Caco-2 (cell line): ENCODE measurements around the gene FLRT3. TPM values are rescaled to one million over a fixed set of nuclear protein-coding genes. Genes with fewer than 3 reads are reported as not detected.

ENCODE experiments used
- BruUV-seq: library from RNA; stranded (reverse); fragments of 400-500 nt; replicated peaks from 2 replicates; lab custom pipeline; 2021; lab: Mats Ljungman, UMichigan
- CTCF ChIA-PET: fragments of 300-600 bp; sonication (Branson Sonifier 250); formaldehyde crosslinking; loops from one replicate; lab custom pipeline; 2022; ENCODE audit warnings: antibody characterized with exemption; lab: Charles Lee
- POLR2A ChIA-PET: fragments of 300-600 bp; sonication (Branson Sonifier 250); formaldehyde crosslinking; loops from one replicate; lab custom pipeline; 2022; ENCODE audit warnings: antibody characterized with exemption; lab: Charles Lee
- DNase-seq, 2 experiments: peaks; one replicate each; pipeline versions ENCODE4 v3.0.0 to v3.0.0-alpha.2; 2020 to 2022
- H3K27me3 ChIP-seq: replicated peaks from 2 replicates; pipeline ENCODE4 v1.6.0; 2011; ENCODE audit warnings: low read length; ENCODE audit not compliant: control insufficient read depth, insufficient read depth
- H3K36me3 ChIP-seq: 2 replicates; pipeline ENCODE4 v1.5.1; 2011; ENCODE audit warnings: low read length; ENCODE audit not compliant: control insufficient read depth, insufficient read depth
- H3K4me1 ChIP-seq: fragments of 250-450 bp; sonication (Bioruptor Pico); 2 replicates; pipeline ENCODE4 v1.5.1; 2020; ENCODE audit warnings: mild to moderate bottlenecking
- H3K4me3 ChIP-seq: 2 replicates; pipeline ENCODE4 v1.5.1; 2011; ENCODE audit warnings: low read depth, mild to moderate bottlenecking, control low read depth, low read length
- H3K9me3 ChIP-seq: fragments of 250-450 bp; sonication (Bioruptor Pico); 2 replicates; pipeline ENCODE4 v1.5.1; 2020; ENCODE audit warnings: mild to moderate bottlenecking, moderate library complexity
- H3K27ac Mint-ChIP-seq: one replicate; pipeline ENCODE4 v1.8.0; 2022; ENCODE audit warnings: mixed read lengths; ENCODE audit not compliant: unreplicated experiment
- H3K27me3 Mint-ChIP-seq: one replicate; pipeline ENCODE4 v1.8.0; 2022; ENCODE audit warnings: mixed read lengths; ENCODE audit not compliant: insufficient read depth, unreplicated experiment
- H3K36me3 Mint-ChIP-seq: one replicate; pipeline ENCODE4 v1.8.0; 2022; ENCODE audit warnings: mild to moderate bottlenecking, mixed read lengths; ENCODE audit not compliant: insufficient read depth, unreplicated experiment
- H3K4me1 Mint-ChIP-seq: one replicate; pipeline ENCODE4 v1.8.0; 2022; ENCODE audit warnings: low read depth, mixed read lengths; ENCODE audit not compliant: unreplicated experiment
- H3K4me3 Mint-ChIP-seq: one replicate; pipeline ENCODE4 v1.8.0; 2022; ENCODE audit warnings: mild to moderate bottlenecking, moderate library complexity, mixed read lengths; ENCODE audit not compliant: unreplicated experiment
- H3K9me3 Mint-ChIP-seq: one replicate; pipeline ENCODE4 v1.8.0; 2022; ENCODE audit warnings: mixed read lengths; ENCODE audit not compliant: unreplicated experiment
- intact Hi-C: fragments of 100-400 bp; cut with micrococcal nuclease; formaldehyde crosslinking; loops from one replicate; pipeline ENCODE4 v1.10.0; 2022; ENCODE audit not compliant: unreplicated experiment
- total RNA-seq: library from RNA; stranded (reverse); gene quantifications from 2 replicates; pipeline ENCODE4 v1.2.3, GENCODE V29; 2022
- TF ChIP-seq, protein P1 (sequence below), 2 experiments: fragments of 200-600 bp in 1 of 2; IDR thresholded peaks; 1 replicate in 1 of 2; 2 replicates in 1 of 2; pipeline versions ENCODE4 v1.5.1 to v1.8.0; 2011 to 2022; ENCODE audit warnings: antibody characterized with exemption in 1 of 2, control low read depth in 1 of 2, inconsistent platforms in 1 of 2, low read depth in 1 of 2, low read length in 1 of 2, mild to moderate bottlenecking in 1 of 2, moderate library complexity in 1 of 2; ENCODE audit not compliant: insufficient read depth in 1 of 2, severe bottlenecking in 1 of 2, unreplicated experiment in 1 of 2

Gene FLRT3
- total RNA-seq, 1 experiment from 2014 or later: 107 TPM

DNA sequence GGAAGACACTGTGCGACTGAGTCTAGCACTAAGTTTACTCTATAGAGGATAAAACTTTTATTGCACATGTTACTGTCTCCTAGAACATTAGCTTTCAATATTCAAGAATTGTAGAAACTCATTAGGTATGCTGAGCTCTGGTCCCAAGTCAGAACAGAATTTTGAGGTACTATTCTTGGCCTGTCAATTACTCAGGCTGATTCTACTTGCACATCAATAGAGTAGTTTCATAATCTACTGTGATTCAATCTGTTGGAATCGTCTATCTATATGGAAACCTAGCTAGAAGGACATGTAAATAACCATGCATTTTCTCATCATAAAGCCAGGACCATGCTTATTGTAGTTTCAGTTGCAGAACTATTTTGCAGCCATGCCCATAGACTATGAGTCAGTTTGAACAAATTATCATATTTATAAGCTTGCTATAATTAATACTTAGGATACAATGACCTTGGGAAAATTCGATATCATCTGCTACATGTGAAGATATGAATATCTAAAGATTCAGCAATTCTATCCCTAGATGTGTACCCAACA is 41.6 kb downstream of the FLRT3 start:
- Mint-ChIP-seq H3K9me3 (no peaks in the 10 kb centered on the region), H3K4me3 (no peak overlapping the region), H3K4me1 (no peaks in the 10 kb centered on the region), H3K27ac (no peak overlapping the region), H3K27me3 (peaks cover 3% of the 10 kb centered on the region), H3K36me3 (no peaks in the 10 kb centered on the region)
- POLR2A ChIA-PET: no interaction called here
- Histone ChIP-seq H3K4me1 (no peaks in the 10 kb centered on the region), H3K4me3 (no peak overlapping the region), H3K27me3 (no peaks in the 10 kb centered on the region; the same call in 1 of the 2 replicates), H3K9me3 (no peaks in the 10 kb centered on the region; the same call in 1 of the 2 replicates), H3K36me3 (no peaks in the 10 kb centered on the region)
- intact Hi-C loops: no loop called here
- CTCF ChIA-PET: no interaction called here
- BruUV-seq: no TSS peak
- TF ChIP-seq, protein P1, sequence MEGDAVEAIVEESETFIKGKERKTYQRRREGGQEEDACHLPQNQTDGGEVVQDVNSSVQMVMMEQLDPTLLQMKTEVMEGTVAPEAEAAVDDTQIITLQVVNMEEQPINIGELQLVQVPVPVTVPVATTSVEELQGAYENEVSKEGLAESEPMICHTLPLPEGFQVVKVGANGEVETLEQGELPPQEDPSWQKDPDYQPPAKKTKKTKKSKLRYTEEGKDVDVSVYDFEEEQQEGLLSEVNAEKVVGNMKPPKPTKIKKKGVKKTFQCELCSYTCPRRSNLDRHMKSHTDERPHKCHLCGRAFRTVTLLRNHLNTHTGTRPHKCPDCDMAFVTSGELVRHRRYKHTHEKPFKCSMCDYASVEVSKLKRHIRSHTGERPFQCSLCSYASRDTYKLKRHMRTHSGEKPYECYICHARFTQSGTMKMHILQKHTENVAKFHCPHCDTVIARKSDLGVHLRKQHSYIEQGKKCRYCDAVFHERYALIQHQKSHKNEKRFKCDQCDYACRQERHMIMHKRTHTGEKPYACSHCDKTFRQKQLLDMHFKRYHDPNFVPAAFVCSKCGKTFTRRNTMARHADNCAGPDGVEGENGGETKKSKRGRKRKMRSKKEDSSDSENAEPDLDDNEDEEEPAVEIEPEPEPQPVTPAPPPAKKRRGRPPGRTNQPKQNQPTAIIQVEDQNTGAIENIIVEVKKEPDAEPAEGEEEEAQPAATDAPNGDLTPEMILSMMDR (IDR thresholded peaks at IDR 0.05; ENCODE audit: insufficient read depth in 1 of 2, low read depth in 1 of 2, low read length in 1 of 2, severe bottlenecking in 1 of 2, unreplicated experiment in 1 of 2): no peak
- DNase-seq: no peak

DNA sequence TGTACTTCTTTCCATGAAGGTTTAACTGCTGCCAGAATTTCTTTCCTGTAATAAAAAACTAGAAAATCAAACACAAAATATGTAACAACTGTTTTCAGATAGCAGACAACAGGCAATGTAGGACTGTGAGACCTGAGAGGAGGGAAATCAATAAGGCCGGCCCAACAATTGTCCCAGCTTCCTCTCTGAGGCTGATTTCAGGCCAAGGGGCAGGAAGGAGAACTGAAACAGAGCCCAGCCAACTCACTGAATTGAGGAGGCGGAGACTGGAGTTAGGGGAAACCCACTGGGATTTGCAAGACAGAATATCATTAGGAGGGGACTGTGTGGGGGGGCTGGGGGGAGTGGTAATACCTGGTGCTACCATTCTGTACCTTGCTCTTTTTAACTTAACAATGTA is 42.2 kb downstream of the FLRT3 start:
- CTCF ChIA-PET: no interaction called here
- Mint-ChIP-seq H3K9me3 (no peaks in the 10 kb centered on the region), H3K27me3 (peaks cover 3% of the 10 kb centered on the region), H3K4me1 (no peaks in the 10 kb centered on the region), H3K27ac (no peak overlapping the region), H3K36me3 (no peaks in the 10 kb centered on the region), H3K4me3 (no peak overlapping the region)
- Histone ChIP-seq H3K36me3 (no peaks in the 10 kb centered on the region), H3K4me3 (no peak overlapping the region), H3K27me3 (no peaks in the 10 kb centered on the region; the same call in 1 of the 2 replicates), H3K4me1 (no peaks in the 10 kb centered on the region), H3K9me3 (no peaks in the 10 kb centered on the region; the same call in 1 of the 2 replicates)
- POLR2A ChIA-PET: no interaction called here
- no TSS peak for BruUV-seq
- TF ChIP-seq, protein P1 (IDR thresholded peaks at IDR 0.05; ENCODE audit: insufficient read depth in 1 of 2, low read depth in 1 of 2, low read length in 1 of 2, severe bottlenecking in 1 of 2, unreplicated experiment in 1 of 2): no peak
- DNase-seq: no peak
- intact Hi-C loops: no loop called here

DNA sequence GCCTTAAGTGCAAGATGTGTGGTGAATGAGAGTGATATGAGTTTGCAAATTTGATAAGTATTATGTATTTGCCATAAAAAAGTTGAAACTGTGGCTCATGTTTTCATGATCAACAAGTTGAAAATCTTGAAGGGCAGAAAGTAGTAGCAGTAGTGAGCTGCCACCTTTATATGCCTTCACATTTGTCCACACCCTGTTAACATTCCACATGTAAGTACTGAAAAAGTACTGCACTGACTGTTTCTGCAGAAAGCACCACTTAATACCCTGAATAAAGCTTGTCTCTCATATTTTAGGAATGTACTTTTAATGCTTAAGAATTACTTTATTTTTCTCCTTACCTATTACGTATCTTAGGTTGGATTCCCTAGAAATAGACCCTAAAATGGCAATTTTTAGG is 45.9 kb downstream of the FLRT3 start:
- H3K36me3 ChIP-seq: no peaks in the 10 kb centered on the region
- no peak overlapping the region for H3K4me3 ChIP-seq
- BruUV-seq: no TSS peak
- no peaks in the 10 kb centered on the region for H3K9me3 Mint-ChIP-seq
- H3K4me1 ChIP-seq: no peaks in the 10 kb centered on the region
- TF ChIP-seq, protein P1 (IDR thresholded peaks at IDR 0.05; ENCODE audit: insufficient read depth in 1 of 2, low read depth in 1 of 2, low read length in 1 of 2, severe bottlenecking in 1 of 2, unreplicated experiment in 1 of 2): no peak
- ChIA-PET CTCF (no interaction called here), POLR2A (no interaction called here)
- no peaks in the 10 kb centered on the region for H3K4me1 Mint-ChIP-seq
- H3K27me3 Mint-ChIP-seq: peaks cover 3% of the 10 kb centered on the region
- no peak overlapping the region for H3K4me3 Mint-ChIP-seq
- no peaks in the 10 kb centered on the region for H3K9me3 ChIP-seq
- intact Hi-C loops: no loop called here
- no peak for DNase-seq
- H3K27me3 ChIP-seq: no peaks in the 10 kb centered on the region
- H3K36me3 Mint-ChIP-seq: no peaks in the 10 kb centered on the region
- H3K27ac Mint-ChIP-seq: no peak overlapping the region
